ENCODE measurements around the gene KLHL11.

Gene KLHL11

GRCh38 chr17:41806685-41807445 is 58.4 kb downstream of the KLHL11 start:
- no peak for DNase-seq
